ENCODE results near the gene USP54.

USP54 gene

DNA sequence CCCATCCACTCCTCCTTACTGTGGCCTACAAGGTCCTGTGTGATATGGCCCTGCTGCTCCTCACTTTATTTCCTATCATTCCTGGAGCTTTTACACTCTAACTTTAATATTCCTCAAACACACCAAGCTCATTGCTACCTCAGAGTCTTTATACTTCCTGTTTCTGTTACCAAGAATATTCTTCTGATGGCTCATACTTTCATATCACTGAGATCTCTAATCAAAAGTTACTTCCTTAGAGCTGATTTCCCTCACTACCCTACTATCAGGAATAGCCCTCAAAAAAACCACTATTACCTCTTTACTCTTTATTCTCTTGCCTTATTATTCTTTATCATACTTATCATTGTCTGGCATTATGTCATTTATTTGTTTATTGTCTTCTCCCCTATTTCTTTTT, 89.5 kb downstream of the USP54 start:
- TF ChIP-seq EZH2phosphoT487 (IDR thresholded peaks at IDR 0.05; ENCODE audit: borderline replicate concordance, low read length) (no peak), CTCF (IDR thresholded peaks at IDR 0.05; ENCODE audit: low read depth, low read length, poor library complexity, severe bottlenecking) (no peak)
- Histone ChIP-seq H3K4me1 (ENCODE audit: control insufficient read depth, low read length) (peaks cover 15% of the 10 kb centered on the region), H3F3A (ENCODE audit: control insufficient read depth, insufficient read depth) (no peaks in the 10 kb centered on the region; the same call in 1 of the 2 replicates), H3K4me3 (ENCODE audit: low read length) (no peak overlapping the region), H3K9me2 (replicated peaks; ENCODE audit: control insufficient read depth, low read length) (no peaks in the 10 kb centered on the region), H3K9me3 (ENCODE audit: control insufficient read depth, insufficient read depth, low read length) (no peaks in the 10 kb centered on the region), H4K20me1 (ENCODE audit: control insufficient read depth, insufficient read depth, low read depth, low read length) (no peaks in the 10 kb centered on the region), H3K27ac (ENCODE audit: low read depth, low read length) (no peak overlapping the region), H3K4me2 (ENCODE audit: low read length) (no peak overlapping the region), H3K79me2 (ENCODE audit: control insufficient read depth, low read length) (peaks cover under 1% of the 10 kb centered on the region), H3K27me3 (ENCODE audit: control insufficient read depth, low read length) (no peaks in the 10 kb centered on the region), H3K36me3 (ENCODE audit: control insufficient read depth, low read length) (no peaks in the 10 kb centered on the region)

- Histone ChIP-seq H3F3A (ENCODE audit: control insufficient read depth, insufficient read depth) (no peaks in the 10 kb centered on the region; the same call in 1 of the 2 replicates), H3K36me3 (ENCODE audit: control insufficient read depth, low read length) (0 out of 2 replicates have a peak, but pooled peaks cover 8% of the 10 kb centered on the region), H3K27ac (ENCODE audit: low read depth, low read length) (no peak overlapping the region), H3K9me2 (replicated peaks; ENCODE audit: control insufficient read depth, low read length) (no peaks in the 10 kb centered on the region), H4K20me1 (ENCODE audit: control insufficient read depth, insufficient read depth, low read depth, low read length) (peaks cover 6% of the 10 kb centered on the region; the same call in 1 of the 2 replicates), H3K4me1 (ENCODE audit: control insufficient read depth, low read length) (peaks cover 40% of the 10 kb centered on the region), H3K79me2 (ENCODE audit: control insufficient read depth, low read length) (peaks cover 37% of the 10 kb centered on the region), H3K4me3 (ENCODE audit: low read length) (no peak overlapping the region), H3K9me3 (ENCODE audit: control insufficient read depth, insufficient read depth, low read length) (no peaks in the 10 kb centered on the region), H3K4me2 (ENCODE audit: low read length) (no peak overlapping the region), H3K27me3 (ENCODE audit: control insufficient read depth, low read length) (no peaks in the 10 kb centered on the region)
- TF ChIP-seq CTCF (IDR thresholded peaks at IDR 0.05; ENCODE audit: low read depth, low read length, poor library complexity, severe bottlenecking) (no peak), EZH2phosphoT487 (IDR thresholded peaks at IDR 0.05; ENCODE audit: borderline replicate concordance, low read length) (no peak)
These were observed 93.5 kb downstream of the USP54 start for GRCh38 chr10:73497623-73498022.

DNA sequence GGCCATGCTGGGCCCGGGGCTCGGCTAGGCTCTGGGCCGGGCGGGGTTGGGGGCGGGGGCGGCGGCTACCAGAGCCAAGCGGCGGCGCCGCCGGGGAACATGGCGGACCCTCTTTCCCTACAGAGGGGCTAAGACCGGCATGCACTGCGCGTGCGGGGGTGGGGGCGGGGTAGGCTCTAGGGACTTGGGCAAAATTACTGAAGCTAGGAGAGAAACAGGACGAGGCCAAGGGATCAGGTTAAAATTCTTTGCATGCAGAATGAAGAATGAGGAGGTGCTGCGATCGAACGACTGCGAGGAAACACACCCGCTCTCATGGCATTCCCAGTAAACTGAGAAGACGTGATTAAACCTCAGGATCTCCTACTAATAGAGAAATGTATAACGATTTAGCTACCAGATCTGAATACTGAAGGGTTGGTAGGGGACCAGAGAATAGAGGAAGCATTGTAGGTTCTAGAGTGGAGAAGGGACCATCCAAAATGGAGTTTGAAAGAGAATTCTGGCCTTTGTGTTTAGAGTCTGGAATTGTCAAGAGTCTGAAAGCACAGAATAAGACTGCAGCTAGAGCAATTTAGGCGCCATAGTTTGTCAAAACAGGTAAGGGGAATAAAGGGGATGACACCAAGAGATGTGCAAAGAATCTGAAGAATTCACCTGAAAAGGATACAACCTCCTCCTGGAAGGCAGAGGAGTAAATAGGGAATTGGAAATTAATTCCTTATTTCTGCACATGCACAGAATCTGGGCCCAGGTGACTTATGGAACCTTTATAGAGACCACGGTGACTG, 95.1 kb downstream of the USP54 start, which contains the start of gene PPP3CB:
PPP3CB (minus strand) TSS at position 141 of the 791 bp plus-strand sequence; CDS start at position 6, 135 bp downstream.
- H3K27ac ChIP-seq (ENCODE audit: low read depth, low read length), result peak within 1 kb of the TSS; percentile 70
- H3K4me1 ChIP-seq (ENCODE audit: control insufficient read depth, low read length), result peaks cover 32% of the 10 kb centered on the region
- peaks cover 52% of the 10 kb centered on the region for H3K79me2 ChIP-seq (ENCODE audit: control insufficient read depth, low read length)
- peaks cover 6% of the 10 kb centered on the region; the same call in 1 of the 2 replicates for H4K20me1 ChIP-seq (ENCODE audit: control insufficient read depth, insufficient read depth, low read depth, low read length)
- no peaks in the 10 kb centered on the region for H3K9me3 ChIP-seq (ENCODE audit: control insufficient read depth, insufficient read depth, low read length)
- peak within 1 kb of the TSS; percentile 80 for H3K4me3 ChIP-seq (ENCODE audit: low read length)
- TF ChIP-seq EZH2phosphoT487 (IDR thresholded peaks at IDR 0.05; ENCODE audit: borderline replicate concordance, low read length), result no peak
- TF ChIP-seq CTCF (IDR thresholded peaks at IDR 0.05; ENCODE audit: low read depth, low read length, poor library complexity, severe bottlenecking), result no peak
- peak within 1 kb of the TSS; percentile 84 for H3K4me2 ChIP-seq (ENCODE audit: low read length)
- no peaks in the 10 kb centered on the region for H3K27me3 ChIP-seq (ENCODE audit: control insufficient read depth, low read length)
- H3K36me3 ChIP-seq (ENCODE audit: control insufficient read depth, low read length), result 0 out of 2 replicates have a peak, but pooled peaks cover 12% of the 10 kb centered on the region
- no peaks in the 10 kb centered on the region for H3K9me2 ChIP-seq (replicated peaks; ENCODE audit: control insufficient read depth, low read length)
- H3F3A ChIP-seq (ENCODE audit: control insufficient read depth, insufficient read depth), result no peaks in the 10 kb centered on the region; the same call in 1 of the 2 replicates

Data from DOHH2 (cell line).